Measurements from ENCODE around the gene ZDHHC16.

ZDHHC16 gene

DNA sequence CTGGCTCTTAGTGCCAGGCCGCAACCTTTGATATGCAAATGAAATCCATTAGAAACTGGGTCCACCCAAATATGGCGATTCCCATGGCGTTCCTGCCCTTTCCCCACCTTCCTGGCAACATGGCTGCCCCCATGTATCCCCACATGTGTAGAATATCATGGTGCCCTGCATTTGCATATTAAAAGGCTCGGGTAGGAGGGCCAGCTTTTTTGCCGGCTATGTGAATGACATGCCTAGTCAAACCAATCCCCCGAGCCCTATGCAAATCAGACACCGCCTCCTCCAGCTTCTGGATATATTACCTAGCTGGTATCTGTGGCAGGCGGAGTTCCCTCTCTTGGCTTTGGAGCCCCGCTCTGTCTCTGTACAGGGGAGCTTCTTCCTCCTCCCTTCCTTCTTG, 34.0 kb downstream of the ZDHHC16 start:
- DNase-seq (ENCODE audit: low read depth): no peak

DNA sequence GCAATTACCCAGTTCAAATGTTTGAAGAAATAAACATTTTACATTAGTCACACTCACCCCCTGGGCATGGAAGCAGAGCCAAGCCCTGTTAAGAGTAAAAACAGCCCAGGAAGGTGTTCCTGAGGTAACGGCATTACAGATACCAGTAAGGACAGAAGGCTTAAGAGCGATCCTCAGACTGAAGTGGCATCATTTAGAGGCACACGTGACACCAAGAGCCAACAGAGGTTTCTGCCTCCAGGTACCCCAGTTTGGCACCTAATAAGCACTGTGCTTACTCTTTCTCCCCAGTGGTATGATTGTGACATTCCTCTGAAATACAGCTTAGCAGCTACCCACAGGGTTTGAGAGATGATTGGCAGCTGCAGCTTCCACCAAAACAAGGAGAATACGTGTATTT, 35.1 kb downstream of the ZDHHC16 start:
- DNase-seq (ENCODE audit: low read depth): no peak

DNA sequence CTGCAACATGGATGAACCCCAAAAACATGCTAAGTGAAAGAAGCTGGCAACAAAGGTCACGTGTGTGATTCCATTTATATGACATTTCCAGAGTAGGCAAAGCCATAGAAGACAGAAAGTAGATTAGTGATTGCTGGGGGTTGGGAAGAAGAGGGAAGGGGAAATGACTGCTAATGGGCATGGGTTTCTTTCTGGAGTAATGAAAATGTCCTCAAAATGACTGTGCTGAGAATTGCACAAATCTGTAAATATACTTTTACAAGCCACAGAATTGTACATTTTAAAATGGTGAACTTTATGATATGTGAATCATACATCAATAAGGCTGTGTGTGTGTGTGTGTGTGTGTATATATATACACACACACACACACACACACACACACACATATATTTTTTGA, 36.4 kb downstream of the ZDHHC16 start:
- DNase-seq (ENCODE audit: low read depth): no peak

DNA sequence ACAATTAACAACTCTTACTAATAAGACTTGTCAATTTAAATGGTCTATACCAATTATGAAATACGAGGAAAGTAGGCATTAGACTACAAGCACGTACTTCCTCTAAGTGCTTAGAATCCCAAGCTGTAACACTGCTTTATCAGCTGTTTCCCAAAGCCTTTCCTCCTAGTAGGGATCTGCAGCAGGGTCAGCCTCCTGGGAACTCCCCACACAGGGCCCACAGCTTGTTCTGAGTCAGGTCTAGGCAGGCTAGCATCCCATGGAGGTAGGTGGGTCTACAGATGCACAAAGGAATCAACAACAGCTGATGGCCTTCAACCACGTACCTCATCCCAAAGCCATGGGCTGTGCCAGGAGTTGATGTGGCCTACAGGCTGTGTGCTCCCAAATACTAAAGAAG, 37.5 kb downstream of the ZDHHC16 start:
- DNase-seq (ENCODE audit: low read depth): no peak

DNA sequence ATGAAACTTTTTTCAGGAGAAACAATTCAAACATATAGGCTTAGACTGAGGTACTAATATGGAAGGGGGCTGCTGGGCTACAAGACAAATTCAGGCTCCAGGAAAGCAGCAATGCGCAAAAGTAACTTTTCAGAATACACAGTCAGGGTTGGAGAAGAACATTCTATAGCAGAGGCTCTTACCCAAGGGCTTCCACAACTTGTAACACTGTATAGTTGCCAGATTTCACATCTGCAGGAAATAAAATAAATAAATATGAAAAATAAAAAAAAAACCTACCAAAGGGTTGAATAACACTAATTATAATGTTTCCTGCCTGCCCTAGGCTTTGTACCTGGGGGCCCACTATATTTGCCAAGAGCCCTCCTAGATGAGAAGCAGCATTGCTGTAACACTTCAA, 37.9 kb downstream of the ZDHHC16 start:
- no peak for DNase-seq (ENCODE audit: low read depth)

DNA sequence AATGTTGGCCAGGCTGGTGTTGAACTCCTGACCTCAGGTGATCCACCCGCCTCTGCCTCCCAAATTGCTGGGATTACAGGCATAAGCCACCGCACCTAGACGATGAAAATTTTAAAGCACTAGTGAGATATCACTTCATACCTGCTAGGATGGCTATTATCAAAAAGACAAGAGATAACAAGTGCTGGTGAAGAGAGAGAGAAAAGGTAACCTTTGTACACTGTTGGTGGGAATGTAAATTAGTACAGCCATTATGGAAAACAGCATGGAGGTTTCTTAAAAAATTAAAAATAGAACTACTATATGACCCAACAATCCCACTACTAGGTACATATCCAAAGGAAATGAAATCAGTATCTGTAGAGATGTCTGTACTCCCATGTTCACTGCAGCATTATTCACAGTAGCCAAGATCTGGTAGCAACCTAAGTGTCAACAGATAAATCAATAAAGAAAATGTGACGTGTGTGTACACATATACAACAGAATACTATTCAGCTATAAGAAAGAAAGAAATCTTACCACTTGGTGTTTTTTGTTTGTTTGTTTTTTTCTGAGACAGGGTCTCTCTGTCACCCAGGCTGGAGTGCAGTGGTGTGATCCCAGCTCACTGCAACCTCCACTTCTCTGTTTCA, 39.8 kb downstream of the ZDHHC16 start:
- DNase-seq (ENCODE audit: low read depth): no peak

DNA sequence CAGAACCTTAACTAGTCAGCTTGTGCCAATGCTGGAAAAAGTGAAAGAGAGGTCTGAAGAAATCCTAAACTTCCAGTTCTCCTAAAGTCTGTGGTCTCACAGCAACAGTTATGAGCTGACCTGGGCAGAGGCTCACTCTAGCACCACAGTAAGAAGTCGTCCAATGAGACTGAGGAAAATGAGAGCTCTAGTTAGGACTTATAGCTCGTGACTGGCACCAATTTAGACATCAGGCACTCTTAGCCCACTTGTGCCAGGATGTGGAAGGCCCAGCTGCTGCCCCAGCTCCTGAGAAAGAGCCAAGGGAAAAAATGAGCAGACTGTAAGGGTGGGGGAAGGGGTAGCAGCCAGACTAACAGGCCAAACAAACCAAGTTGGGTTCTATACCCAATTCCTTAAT, 44.6 kb downstream of the ZDHHC16 start:
- DNase-seq (ENCODE audit: low read depth): no peak

DNA sequence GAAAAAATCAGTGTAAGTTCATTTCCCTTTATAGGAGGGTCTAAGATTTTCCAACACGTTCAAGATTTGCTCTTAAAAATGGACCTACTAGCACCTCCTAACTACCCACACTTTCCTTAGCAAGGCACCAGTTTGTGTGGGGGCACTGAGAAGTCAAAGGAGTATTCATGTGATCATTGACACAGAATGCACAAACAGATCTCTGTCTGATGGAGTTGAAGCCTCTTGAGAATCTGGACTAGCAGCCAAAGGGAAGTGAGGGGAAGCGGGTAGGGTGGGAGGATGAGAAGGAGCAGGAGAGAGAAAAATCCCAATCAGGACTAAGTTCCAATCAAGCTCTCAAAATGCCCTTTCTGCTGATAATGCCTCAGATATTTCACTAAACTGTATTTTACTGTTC, 48.2 kb downstream of the ZDHHC16 start:
- DNase-seq (ENCODE audit: low read depth): no peak

DNA sequence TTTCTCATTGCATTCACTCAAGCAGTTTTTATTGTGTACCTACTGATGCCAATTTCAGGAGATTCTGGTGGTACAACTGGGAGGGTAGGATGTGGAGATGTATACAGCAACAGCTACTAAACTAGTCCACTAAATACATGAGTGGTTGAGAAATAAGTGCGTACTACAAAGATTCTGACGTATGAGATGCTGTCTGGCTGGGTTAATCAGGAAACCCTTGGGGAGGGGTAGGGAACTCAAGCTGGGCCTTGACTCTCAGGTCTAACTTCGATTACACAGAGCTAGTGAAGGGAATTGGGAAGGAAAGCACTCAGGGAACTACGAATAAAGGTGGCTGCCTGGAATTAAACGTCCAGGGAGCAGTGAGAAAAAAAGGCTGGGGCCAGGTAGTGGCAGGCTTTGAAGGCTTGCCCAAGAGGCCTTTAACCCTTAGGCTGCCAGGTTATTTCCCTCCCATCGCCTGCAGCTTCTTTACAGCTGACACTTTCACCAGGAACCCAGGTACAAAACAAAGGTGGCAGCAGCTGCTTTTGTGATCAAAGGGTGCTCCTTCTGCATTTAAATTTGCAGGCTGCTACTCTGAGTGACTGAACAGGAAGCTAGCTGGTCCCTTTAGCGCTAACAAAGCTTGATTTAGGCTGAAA, 49.0 kb downstream of the ZDHHC16 start:
- no peak for DNase-seq (ENCODE audit: low read depth)

DNA sequence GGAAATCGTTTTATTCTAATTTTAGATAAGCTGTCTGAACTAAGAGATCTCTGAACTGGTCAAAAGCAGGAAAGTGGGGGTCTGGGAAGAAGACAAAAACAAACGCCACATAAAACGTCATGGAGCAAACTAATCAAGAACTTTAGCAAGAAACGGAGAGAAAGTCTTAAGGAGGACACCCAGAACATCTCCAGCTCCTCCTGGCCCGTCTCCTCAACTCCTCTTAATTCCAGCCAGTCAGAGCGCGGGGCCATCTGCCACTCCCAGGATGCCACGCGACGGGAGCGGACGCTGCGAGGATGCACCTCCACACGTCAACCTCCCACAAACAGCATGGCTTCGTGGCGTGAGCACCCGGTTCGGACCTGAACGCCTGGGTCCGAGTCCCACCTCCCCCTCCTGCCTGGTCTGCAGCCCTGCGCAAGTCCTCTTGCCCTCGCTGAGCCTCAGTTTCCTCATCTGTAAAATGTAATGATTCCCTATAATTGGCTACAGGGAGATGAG, 51.6 kb downstream of the ZDHHC16 start:
- peak; percentile 83 for DNase-seq (ENCODE audit: low read depth)

DNA sequence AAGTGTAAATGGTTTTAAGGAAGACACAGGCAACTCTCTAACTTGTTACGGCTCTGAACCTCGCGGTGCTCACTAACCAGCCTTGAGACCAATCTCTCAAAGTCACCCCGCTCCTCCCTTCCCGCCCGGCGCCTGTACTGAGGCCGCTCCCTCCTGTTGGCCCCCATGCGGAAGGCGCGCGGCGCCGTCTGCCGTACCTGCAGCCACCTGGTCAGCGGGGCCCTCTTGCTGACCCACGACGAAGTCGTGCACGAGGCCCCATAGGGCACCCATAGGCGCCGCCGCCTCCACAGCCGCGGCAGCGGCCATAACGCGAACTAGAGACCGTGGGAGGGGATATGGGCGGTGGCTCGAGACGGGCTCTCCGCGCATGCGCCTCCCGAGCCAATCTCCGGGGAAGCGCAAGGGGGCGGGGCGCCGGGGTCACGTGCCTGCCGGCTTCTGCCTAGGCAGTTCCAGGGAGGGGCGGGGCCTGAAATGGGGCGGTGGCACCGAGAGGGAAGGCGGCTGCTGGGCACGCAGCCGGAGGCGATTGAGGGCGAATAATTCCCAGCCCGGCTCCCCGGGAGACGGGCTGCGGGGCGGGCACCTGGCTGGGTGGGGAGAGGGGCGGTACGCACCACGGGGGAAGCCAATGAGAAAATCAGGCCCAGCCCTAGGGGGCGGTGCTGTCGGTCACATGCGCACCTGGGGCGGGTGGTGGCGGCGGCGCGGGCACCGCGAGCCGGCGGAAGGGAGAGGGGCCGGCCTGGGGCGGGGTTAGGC, 52.3 kb downstream of the ZDHHC16 start, which contains the start of gene MMS19:
Gene MMS19 (minus strand): TSS at position 347 of the 765 bp plus-strand sequence. CDS start 38 bp downstream, at position 309.
- peak; percentile 100 for DNase-seq (ENCODE audit: low read depth)

DNA sequence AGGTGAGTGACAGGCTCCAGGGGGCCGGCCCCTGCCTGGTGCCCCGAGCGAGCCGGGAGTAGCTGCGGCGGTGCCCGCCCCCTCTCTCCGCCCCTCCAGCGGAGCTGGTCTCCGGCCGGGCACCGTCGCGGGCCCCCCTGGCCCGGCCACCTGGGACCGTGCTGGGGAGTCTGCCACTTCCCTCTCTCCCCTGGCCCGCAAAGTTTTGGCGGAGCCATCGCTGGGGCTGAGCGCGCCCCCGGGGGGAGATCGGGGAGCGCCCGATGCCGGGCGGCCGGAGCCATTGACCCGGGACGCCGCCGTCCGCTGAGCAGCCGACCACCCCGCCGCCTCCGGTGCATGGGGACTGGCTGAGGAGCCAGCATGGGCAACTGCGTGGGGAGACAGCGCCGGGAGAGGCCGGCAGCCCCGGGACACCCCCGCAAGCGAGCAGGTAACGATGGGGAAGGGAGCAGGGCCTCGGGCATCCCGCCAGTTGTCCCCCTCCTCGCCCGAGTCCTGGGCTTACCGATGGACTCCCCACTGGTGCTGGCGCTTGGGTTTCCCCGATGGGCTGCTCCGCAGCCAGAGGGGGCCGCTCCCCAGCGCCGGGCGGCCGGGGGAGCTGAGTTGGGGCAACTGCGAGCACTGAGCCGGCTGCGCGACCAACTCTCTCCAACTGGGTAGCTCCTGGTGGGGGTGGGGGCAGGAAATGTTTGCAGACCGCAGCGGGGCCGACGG, 53.0 kb downstream of the ZDHHC16 start, which contains the start of gene UBTD1:
Gene UBTD1 (plus strand): TSS at position 84 of the 720 bp plus-strand sequence. CDS start 280 bp downstream, at position 364.
- peak; percentile 30 for DNase-seq (ENCODE audit: low read depth)

DNA sequence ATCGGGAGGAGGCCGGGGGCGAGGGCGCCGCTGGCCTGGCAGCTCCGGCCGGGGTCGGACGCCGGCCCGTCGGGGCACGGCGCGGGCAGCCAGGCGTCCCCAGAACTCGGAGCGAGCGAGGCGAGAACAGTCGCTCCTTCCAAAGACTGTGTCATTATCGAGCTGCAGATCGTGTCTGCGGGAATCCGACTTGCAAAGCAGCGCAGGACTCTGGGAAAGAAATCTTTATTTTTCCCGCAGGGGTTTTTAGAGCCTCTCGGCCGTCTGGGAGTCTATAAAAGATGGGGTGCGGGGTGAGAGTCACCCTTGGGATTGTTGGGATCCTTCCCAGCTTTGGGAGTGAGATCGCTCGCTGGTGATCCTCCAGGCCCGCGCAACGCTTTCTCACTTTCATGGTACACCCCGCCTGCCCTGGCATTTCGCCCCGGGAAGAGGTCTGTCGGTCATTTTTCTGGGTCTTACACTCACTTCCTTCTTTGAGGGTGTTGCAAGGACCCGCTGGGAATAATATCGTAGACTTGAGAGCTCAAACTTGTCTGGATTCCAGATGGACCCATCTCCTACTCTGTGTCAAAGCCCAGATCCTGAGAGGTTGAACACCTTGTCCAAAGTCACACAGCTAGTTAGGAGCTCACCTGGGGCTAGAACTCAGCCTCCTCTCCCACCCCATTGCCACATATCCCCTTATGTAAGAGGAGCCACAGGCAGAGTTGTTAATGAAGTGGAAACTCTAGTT, 53.8 kb downstream of the ZDHHC16 start:
- DNase-seq (ENCODE audit: low read depth): no peak

DNA sequence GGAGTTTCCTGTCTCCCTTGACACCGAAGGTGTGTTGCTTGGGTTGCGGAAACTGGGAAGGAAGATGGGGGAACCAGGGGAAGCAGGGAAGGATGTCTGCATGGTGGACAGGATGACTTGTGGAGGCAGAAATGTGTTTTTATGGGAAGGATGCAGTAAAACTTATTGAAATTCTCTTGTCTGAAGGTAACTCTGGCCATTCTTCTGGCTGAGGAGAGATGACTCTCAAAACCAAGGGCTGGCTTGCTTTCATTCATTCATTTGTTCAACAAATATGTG, 54.3 kb downstream of the ZDHHC16 start:
- DNase-seq (ENCODE audit: low read depth): no peak

DNA sequence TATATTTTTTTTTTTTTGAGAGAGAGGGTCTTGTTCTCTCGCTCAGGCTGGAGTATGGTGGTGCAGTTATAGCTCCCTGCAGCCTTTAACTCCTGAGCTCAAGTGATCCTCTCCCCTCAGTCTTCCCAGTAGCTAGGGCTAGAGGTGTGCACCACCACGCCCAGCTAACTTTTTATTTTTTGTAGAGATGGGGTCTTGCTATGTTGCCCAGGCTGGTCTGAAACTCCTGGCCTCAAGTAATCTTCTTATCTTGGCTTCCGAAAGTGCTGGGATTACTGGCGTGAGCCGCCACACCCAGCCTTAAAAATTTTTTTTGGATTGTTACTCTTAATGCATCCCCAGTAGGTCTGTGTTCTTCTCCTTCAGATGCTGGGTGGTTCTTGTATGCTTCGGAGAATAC, 56.9 kb downstream of the ZDHHC16 start:
- no peak for DNase-seq (ENCODE audit: low read depth)

DNA sequence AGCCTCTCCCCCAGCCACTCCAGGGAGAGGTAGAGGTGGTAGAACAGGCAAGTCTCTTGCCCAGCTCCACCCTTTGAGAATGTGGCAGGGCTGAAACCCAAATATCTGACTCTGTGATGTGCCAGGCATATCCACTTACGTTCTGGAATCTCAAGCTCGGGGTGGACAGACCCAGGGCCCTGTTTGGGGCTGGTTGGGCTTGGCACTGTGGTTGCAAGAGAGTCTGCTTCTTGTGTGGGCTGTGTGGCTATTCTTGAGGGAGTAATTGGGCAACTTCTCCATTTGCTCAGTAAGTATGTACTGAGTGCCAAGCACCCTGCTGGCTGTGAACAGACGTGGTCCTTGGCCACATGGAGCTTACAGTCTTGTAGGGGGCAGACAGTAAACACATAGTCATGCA, 57.4 kb downstream of the ZDHHC16 start:
- no peak for DNase-seq (ENCODE audit: low read depth)

DNA sequence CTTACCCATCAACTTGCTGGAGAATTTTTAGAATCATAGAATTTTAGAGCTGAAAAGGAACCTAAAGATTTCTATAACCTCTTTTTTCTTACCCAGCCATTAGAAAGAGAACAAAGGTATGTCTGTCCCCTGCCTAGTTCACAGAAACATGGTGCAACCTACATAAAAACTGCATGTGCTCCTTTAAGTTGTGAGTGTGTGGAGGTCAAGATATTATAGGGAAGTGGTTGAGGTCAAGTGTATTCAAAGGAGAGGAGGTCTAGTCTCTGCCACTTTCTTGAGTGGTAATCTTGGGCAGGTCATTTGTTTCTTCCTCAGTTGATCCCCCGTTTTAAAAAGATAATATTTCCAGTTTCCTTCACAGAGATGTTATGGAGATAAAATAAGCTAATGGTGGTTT, 59.2 kb downstream of the ZDHHC16 start:
- DNase-seq (ENCODE audit: low read depth): no peak

DNA sequence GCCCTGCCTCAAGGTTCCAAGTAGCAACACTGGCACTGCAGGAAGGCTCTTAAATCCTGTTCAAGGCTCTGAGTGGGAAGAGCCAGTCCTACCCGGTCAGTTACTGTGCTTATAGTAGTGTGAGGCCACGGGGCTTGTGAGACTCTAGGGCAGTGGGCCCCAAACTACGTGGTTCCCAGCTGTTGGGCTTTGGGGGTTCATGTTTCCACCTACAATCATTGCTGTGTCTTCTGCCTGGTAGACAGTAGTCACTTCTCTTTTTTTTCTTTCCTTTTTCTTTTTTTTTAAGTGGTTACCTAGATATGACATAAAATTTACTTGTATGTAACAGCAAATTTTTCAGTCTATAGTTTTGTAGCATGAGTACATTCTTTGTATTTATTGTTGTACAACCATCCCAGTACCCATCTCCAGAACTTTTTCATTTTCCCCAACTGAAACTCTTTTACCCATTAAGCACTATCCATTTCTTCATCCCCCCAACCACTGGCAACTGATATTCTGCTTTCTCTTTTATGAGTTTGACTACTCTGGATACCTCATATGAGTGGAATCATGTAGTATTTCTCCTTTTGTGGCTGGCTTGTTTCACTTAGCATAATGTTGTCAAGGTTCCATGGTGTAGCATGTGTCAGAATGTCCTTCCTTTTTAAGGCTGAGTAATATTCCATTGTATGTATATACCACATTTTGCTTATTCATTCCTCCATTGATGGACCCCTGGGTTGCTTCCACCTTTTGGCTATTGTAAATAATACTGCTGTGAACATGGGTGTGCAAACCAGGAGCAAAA, 60.4 kb downstream of the ZDHHC16 start:
- no peak for DNase-seq (ENCODE audit: low read depth)

All from activated T-cell treated with anti-CD3 and anti-CD28 coated beads for 48 hours (primary cell).